Natural killer cell (primary cell): ENCODE results near the gene MARCHF3. TPM values are rescaled to one million over a fixed set of nuclear protein-coding genes. Genes with fewer than 3 reads are reported as not detected.

Experiments
- ATAC-seq, 3 donors: fragments of 150-1000 bp in 2 of 3; fragments of 200-7000 bp in 1 of 3; cut with Tn5 transposase; 1 replicate in 1 of 3; 2 replicates in 2 of 3; pipeline ENCODE4 v1.10.0; 2021; ENCODE audit warnings: mild to moderate bottlenecking in 2 of 3, moderate library complexity in 2 of 3
- DNase-seq, 2 donors: peaks; one replicate each; pipeline versions ENCODE4 v3.0.0 to v3.0.0-alpha.2; 2013 to 2021; ENCODE audit warnings: mixed read lengths in 1 of 2
- H3K27ac ChIP-seq: one replicate; pipeline ENCODE4 v1.5.1; 2013; ENCODE audit warnings: mild to moderate bottlenecking, low read length
- H3K27me3 ChIP-seq: one replicate; pipeline ENCODE4 v1.6.1; 2013; ENCODE audit warnings: low read length; ENCODE audit not compliant: control insufficient read depth, insufficient read depth
- H3K36me3 ChIP-seq: one replicate; pipeline ENCODE4 v1.6.1; 2013; ENCODE audit warnings: low read length; ENCODE audit not compliant: control insufficient read depth, insufficient read depth
- H3K4me1 ChIP-seq: one replicate; pipeline ENCODE4 v1.6.1; 2013; ENCODE audit warnings: low read length; ENCODE audit not compliant: control insufficient read depth, insufficient read depth
- H3K4me3 ChIP-seq: one replicate; pipeline ENCODE4 v1.5.1; 2013; ENCODE audit warnings: low read length
- H3K9me3 ChIP-seq: one replicate; pipeline ENCODE4 v1.6.1; 2013; ENCODE audit warnings: low read length; ENCODE audit not compliant: control insufficient read depth, insufficient read depth
- H3K27ac Mint-ChIP-seq, 2 donors: one replicate each; pipeline ENCODE4 v1.8.0; 2022; ENCODE audit warnings: mild to moderate bottlenecking in 2 of 2, mixed read lengths in 2 of 2, moderate library complexity in 1 of 2
- H3K27me3 Mint-ChIP-seq, 2 donors: one replicate each; pipeline ENCODE4 v1.8.0; 2022; ENCODE audit warnings: low read depth in 2 of 2, mixed read lengths in 2 of 2
- H3K36me3 Mint-ChIP-seq: one replicate; pipeline ENCODE4 v1.8.0; 2022; ENCODE audit warnings: mixed read lengths
- H3K4me1 Mint-ChIP-seq, 2 donors: one replicate each; pipeline ENCODE4 v1.8.0; 2022; ENCODE audit warnings: mixed read lengths in 2 of 2
- H3K4me3 Mint-ChIP-seq: one replicate; pipeline ENCODE4 v1.8.0; 2022; ENCODE audit warnings: mild to moderate bottlenecking, moderate library complexity, mixed read lengths
- H3K9me3 Mint-ChIP-seq, 2 donors: one replicate each; pipeline ENCODE4 v1.8.0; 2022; ENCODE audit warnings: mixed read lengths in 2 of 2
- WGBS: methylation state at CpG from one replicate; pipeline ENCODE4 v1.1.7; 2013; ENCODE audit warnings: missing lambda C conversion rate; ENCODE audit not compliant: insufficient coverage; 5-methylcytosine and 5-hydroxymethylcytosine counted together
- intact Hi-C: fragments of 100-400 bp; cut with micrococcal nuclease; formaldehyde crosslinking; loops from one replicate; pipeline ENCODE4 v1.14.2; 2022
- total RNA-seq, 4 donors: library from RNA; stranded (reverse); fragments of 120-200 nt in 1 of 4; gene quantifications; one replicate each; pipeline versions ENCODE4 v1.2.3 to v1.2.4, GENCODE V29; 2013 to 2022
- TF ChIP-seq, protein P1 (sequence below): fragments of 200-600 bp; IDR thresholded peaks from one replicate; pipeline ENCODE4 v1.8.0; 2022; ENCODE audit warnings: antibody characterized with exemption

MARCHF3 gene
- total RNA-seq, 3 donors from 2014 or later (not counting 1 experiment from before 2014, with no cell fraction given) = 6.8 to 11.2 (median 8.9) TPM

- Mint-ChIP-seq H3K27me3 (peaks cover 0 to 3% of the 10 kb centered on the region in 2 donors), H3K4me1 (no peaks in the 10 kb centered on the region), H3K4me3 (no peak overlapping the region), H3K27ac (no peak overlapping the region), H3K9me3 (no peaks in the 10 kb centered on the region), H3K36me3 (no peaks in the 10 kb centered on the region)
- Histone ChIP-seq H3K4me3 (no peak overlapping the region), H3K36me3 (no peaks in the 10 kb centered on the region), H3K27ac (no peak overlapping the region), H3K4me1 (no peaks in the 10 kb centered on the region), H3K27me3 (no peaks in the 10 kb centered on the region), H3K9me3 (no peaks in the 10 kb centered on the region)
- WGBS = 93% methylated on average over 3 of the region's 3 CpGs
- TF ChIP-seq, protein P1, sequence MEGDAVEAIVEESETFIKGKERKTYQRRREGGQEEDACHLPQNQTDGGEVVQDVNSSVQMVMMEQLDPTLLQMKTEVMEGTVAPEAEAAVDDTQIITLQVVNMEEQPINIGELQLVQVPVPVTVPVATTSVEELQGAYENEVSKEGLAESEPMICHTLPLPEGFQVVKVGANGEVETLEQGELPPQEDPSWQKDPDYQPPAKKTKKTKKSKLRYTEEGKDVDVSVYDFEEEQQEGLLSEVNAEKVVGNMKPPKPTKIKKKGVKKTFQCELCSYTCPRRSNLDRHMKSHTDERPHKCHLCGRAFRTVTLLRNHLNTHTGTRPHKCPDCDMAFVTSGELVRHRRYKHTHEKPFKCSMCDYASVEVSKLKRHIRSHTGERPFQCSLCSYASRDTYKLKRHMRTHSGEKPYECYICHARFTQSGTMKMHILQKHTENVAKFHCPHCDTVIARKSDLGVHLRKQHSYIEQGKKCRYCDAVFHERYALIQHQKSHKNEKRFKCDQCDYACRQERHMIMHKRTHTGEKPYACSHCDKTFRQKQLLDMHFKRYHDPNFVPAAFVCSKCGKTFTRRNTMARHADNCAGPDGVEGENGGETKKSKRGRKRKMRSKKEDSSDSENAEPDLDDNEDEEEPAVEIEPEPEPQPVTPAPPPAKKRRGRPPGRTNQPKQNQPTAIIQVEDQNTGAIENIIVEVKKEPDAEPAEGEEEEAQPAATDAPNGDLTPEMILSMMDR = no peak
- ATAC-seq (no peak), DNase-seq (no peak)
- intact Hi-C loops = no loop called here
Measured at GRCh38 chr5:127004721-127005120, 25.6 kb downstream of the MARCHF3 start.

- no peaks in the 10 kb centered on the region for H3K27me3 ChIP-seq
- Mint-ChIP-seq H3K4me1 (no peaks in the 10 kb centered on the region), H3K9me3 (no peaks in the 10 kb centered on the region), H3K36me3 (no peaks in the 10 kb centered on the region), H3K4me3 (no peak overlapping the region), H3K27me3 (peaks cover 0 to 3% of the 10 kb centered on the region in 2 donors), H3K27ac (no peak overlapping the region)
- no peak overlapping the region for H3K4me3 ChIP-seq
- no peaks in the 10 kb centered on the region for H3K9me3 ChIP-seq
- no peaks in the 10 kb centered on the region for H3K36me3 ChIP-seq
- intact Hi-C loops = no loop called here
- TF ChIP-seq, protein P1 = no peak
- DNase-seq = no peak
- ATAC-seq = no peak
- WGBS = 89% methylated on average over 7 of the region's 7 CpGs
- H3K27ac ChIP-seq = no peak overlapping the region
- H3K4me1 ChIP-seq = no peaks in the 10 kb centered on the region
Measured at GRCh38 chr5:127003798-127004495, 26.4 kb downstream of the MARCHF3 start.

DNA sequence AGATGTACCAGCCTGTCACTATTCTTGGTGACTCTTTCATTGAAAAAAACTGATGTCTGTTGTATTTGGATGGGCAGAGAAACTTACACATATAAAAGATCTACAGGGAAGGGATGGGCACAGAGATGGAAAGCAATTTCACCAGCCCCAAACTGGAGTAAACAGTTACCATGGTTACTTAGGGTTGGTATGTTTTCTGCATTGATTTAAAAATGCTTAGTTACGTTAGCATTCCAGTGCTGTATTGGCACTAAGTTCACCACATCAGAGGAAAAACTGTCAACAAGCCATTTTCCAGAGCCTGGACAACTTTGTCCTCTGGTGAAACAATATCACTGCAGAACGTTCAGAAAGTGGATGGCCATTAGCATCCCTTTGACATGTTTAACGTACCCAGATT is 28.0 kb downstream of the MARCHF3 start:
- TF ChIP-seq, protein P1 = no peak
- no peak overlapping the region for H3K4me3 ChIP-seq
- H3K27ac Mint-ChIP-seq = no peak overlapping the region
- intact Hi-C loops = no loop called here
- H3K4me3 Mint-ChIP-seq = no peak overlapping the region
- no peaks in the 10 kb centered on the region for H3K4me1 ChIP-seq
- no peaks in the 10 kb centered on the region for H3K9me3 Mint-ChIP-seq
- DNase-seq (no peak), ATAC-seq (no peak)
- H3K36me3 Mint-ChIP-seq = no peaks in the 10 kb centered on the region
- H3K9me3 ChIP-seq = no peaks in the 10 kb centered on the region
- peaks cover 0 to 3% of the 10 kb centered on the region in 2 donors for H3K27me3 Mint-ChIP-seq
- H3K27ac ChIP-seq = no peak overlapping the region
- no peaks in the 10 kb centered on the region for H3K36me3 ChIP-seq
- H3K4me1 Mint-ChIP-seq = peaks cover 0 to 5% of the 10 kb centered on the region in 2 donors
- 92% methylated on average over 3 of the region's 3 CpGs for WGBS
- no peaks in the 10 kb centered on the region for H3K27me3 ChIP-seq
